ENCODE results near the gene SH3YL1. TPM values are rescaled to one million over a fixed set of nuclear protein-coding genes. Genes with fewer than 3 reads are reported as not detected.

The SH3YL1 gene
- polyA plus RNA-seq, 2 of the 4 experiments (the other 2 are of a cell fraction), result 12.8 to 23.9 TPM

GRCh38 chr2:270861-271260, 7.0 kb upstream of the SH3YL1 start (continued):
- TF ChIP-seq USF2 (IDR thresholded peaks at IDR 0.05) (no peak), POLR2AphosphoS2 (conservative IDR thresholded peaks at IDR 0.05; ENCODE audit: low read length) (no peak), RFX5 (IDR thresholded peaks at IDR 0.05) (no peak), CHD4 (IDR thresholded peaks at IDR 0.05; ENCODE audit: borderline replicate concordance) (no peak), EHMT2 (IDR thresholded peaks at IDR 0.05; ENCODE audit: low read depth) (no peak)

- no peak overlapping the region for H3K4me3 ChIP-seq
- ChIA-PET POLR2A (no interaction called here), CTCF (interaction anchor here (1.2 kb wide), 1 partner anchor 21 kb away, joined by 3 read pairs; no protein-coding TSS in a partner anchor)
Observed at GRCh38 chr2:269356-270030, 5.7 kb upstream of the SH3YL1 start.

More at GRCh38 chr2:269356-270030, 5.7 kb upstream of the SH3YL1 start:
- Histone ChIP-seq H3K4me1 (peaks cover 9% of the 10 kb centered on the region; the same call in 2 of the 3 replicates), H3K27ac (no peak overlapping the region), H3K9me3 (no peaks in the 10 kb centered on the region), H3K4me2 (no peak overlapping the region)
- DNase-seq (ENCODE audit: low read depth in 1 of 2, low spot score in 1 of 2) (no peak), ATAC-seq (no peak), FAIRE-seq (no peak)
- 72% methylated on average over 4 of the region's 4 CpGs for WGBS (ENCODE audit: missing lambda C conversion rate)
- TF ChIP-seq BHLHE40 (IDR thresholded peaks at IDR 0.05; ENCODE audit: low read depth, low read length), result no peak
- TF ChIP-seq ELK1 (IDR thresholded peaks at IDR 0.05; ENCODE audit: low read depth, low read length), result no peak
- TF ChIP-seq MAX (IDR thresholded peaks at IDR 0.05), result no peak
- TF ChIP-seq POLR2AphosphoS2 (conservative IDR thresholded peaks at IDR 0.05; ENCODE audit: low read length), result no peak
- TF ChIP-seq HOXA7 (CRISPR knock-in tag; IDR thresholded peaks at IDR 0.05), result no peak
- no peak for TF ChIP-seq CBX8 (IDR thresholded peaks at IDR 0.05)
- no peak for TF ChIP-seq POLR2A (IDR thresholded peaks at IDR 0.05; ENCODE audit: low read length)
- no peak for TF ChIP-seq HMGXB4 (CRISPR knock-in tag; IDR thresholded peaks at IDR 0.05; ENCODE audit: borderline replicate concordance)
- TF ChIP-seq MAFK (IDR thresholded peaks at IDR 0.05; ENCODE audit: partially characterized antibody), result no peak
- TF ChIP-seq HEYL (CRISPR knock-in tag; IDR thresholded peaks at IDR 0.05), result no peak
- TF ChIP-seq ATOH8 (CRISPR knock-in tag; IDR thresholded peaks at IDR 0.05; ENCODE audit: low read depth), result no peak
- TF ChIP-seq EHMT2 (IDR thresholded peaks at IDR 0.05; ENCODE audit: low read depth), result no peak
- TF ChIP-seq CTCF (IDR thresholded peaks at IDR 0.05), result no peak
- no peak for TF ChIP-seq PHF8 (IDR thresholded peaks at IDR 0.05; ENCODE audit: borderline replicate concordance, low read depth)
- TF ChIP-seq CHD2 (IDR thresholded peaks at IDR 0.05; ENCODE audit: low read length, partially characterized antibody), result no peak
- no peak for TF ChIP-seq ESRRA (IDR thresholded peaks at IDR 0.05; ENCODE audit: borderline replicate concordance, low read length)
- TF ChIP-seq MYC (IDR thresholded peaks at IDR 0.05; ENCODE audit: borderline replicate concordance, low read length), result no peak
- TF ChIP-seq ZFP36 (IDR thresholded peaks at IDR 0.05; ENCODE audit: borderline replicate concordance, partially characterized antibody), result no peak
- no peak for TF ChIP-seq NPAS2 (CRISPR knock-in tag; IDR thresholded peaks at IDR 0.05; ENCODE audit: borderline replicate concordance)
